ENCODE data around the gene TUBB4B.
"Not testable (repeated sequence)": the region's sequence is repeated elsewhere in the genome, so short reads cannot be mapped to it uniquely, and the experiment has no call there.

The TUBB4B gene

GRCh38 chr9:137237759-137238726 lies 3.0 kb upstream of the TUBB4B start:
- no peak for DNase-seq

GRCh38 chr9:137239541-137240200 lies 1.4 kb upstream of the TUBB4B start:
- DNase-seq = not testable (repeated sequence)

GRCh38 chr9:137240318-137240840 lies 708 bp upstream of the TUBB4B start:
- DNase-seq = peak; percentile 88

- no peak for DNase-seq
Measured at GRCh38 chr9:137241490-137242268, 592 bp downstream of the TUBB4B start.

GRCh38 chr9:137242269-137243203 lies 1.4 kb downstream of the TUBB4B start:
- DNase-seq = no peak

- not testable (repeated sequence) for DNase-seq
Measured at GRCh38 chr9:137243266-137243625, 2.2 kb downstream of the TUBB4B start.

- no peak for DNase-seq
Measured at GRCh38 chr9:137243626-137244485, 2.8 kb downstream of the TUBB4B start.

- DNase-seq = no peak
Measured at GRCh38 chr9:137244486-137245449, 3.7 kb downstream of the TUBB4B start.

GRCh38 chr9:137245450-137246421 lies 4.6 kb downstream of the TUBB4B start:
- no peak for DNase-seq

GRCh38 chr9:137247135-137247915 lies 6.2 kb downstream of the TUBB4B start:
- DNase-seq = no peak

GRCh38 chr9:137247916-137248175 lies 6.8 kb downstream of the TUBB4B start:
- DNase-seq = no peak

GRCh38 chr9:137250329-137251193 lies 9.5 kb downstream of the TUBB4B start:
- no peak for DNase-seq

GRCh38 chr9:137251194-137251461 lies 10.0 kb downstream of the TUBB4B start, which contains the start of gene STPG3:
TSS of gene STPG3 (plus strand) at chr9:137251286. CDS start at chr9:137251287, 1 bp downstream.
- no peak for DNase-seq

GRCh38 chr9:137251490-137252268 lies 10.6 kb downstream of the TUBB4B start:
- no peak for DNase-seq

- no peak for DNase-seq
Measured at GRCh38 chr9:137252555-137253506, 11.7 kb downstream of the TUBB4B start.

Data from left hindlimb (tissue), 1 donor.